Tibial nerve (tissue), 4 donors: ENCODE data around the gene CNKSR1.

ENCODE experiments used
- EP300 ChIP-seq, 2 donors: sonication (generic); formaldehyde crosslinking; IDR thresholded peaks; one replicate each; pipeline ENCODE4 v1.6.1; 2017; ENCODE audit warnings: antibody characterized with exemption in 2 of 2, mild to moderate bottlenecking in 1 of 2
- POLR2A ChIP-seq, 2 donors: fragments of 450-650 bp; IDR thresholded peaks; one replicate each; pipeline ENCODE4 v1.6.1; 2017; ENCODE audit warnings: antibody characterized with exemption in 2 of 2, mild to moderate bottlenecking in 2 of 2, moderate library complexity in 2 of 2
- TF ChIP-seq, protein P1 (sequence below), 5 experiments: fragments of 200-600 bp in 3 of 5; fragments of 450-650 bp in 2 of 5; sonication (generic) in 3 of 5; IDR thresholded peaks; one replicate each; pipeline ENCODE4 v1.5.1; 2016 to 2019; ENCODE audit warnings: antibody characterized with exemption in 5 of 5, mild to moderate bottlenecking in 3 of 5, moderate library complexity in 2 of 5

- TF ChIP-seq POLR2A (IDR thresholded peaks at IDR 0.05) = no peak
- no peak for TF ChIP-seq EP300 (IDR thresholded peaks at IDR 0.05)
- TF ChIP-seq, protein P1, sequence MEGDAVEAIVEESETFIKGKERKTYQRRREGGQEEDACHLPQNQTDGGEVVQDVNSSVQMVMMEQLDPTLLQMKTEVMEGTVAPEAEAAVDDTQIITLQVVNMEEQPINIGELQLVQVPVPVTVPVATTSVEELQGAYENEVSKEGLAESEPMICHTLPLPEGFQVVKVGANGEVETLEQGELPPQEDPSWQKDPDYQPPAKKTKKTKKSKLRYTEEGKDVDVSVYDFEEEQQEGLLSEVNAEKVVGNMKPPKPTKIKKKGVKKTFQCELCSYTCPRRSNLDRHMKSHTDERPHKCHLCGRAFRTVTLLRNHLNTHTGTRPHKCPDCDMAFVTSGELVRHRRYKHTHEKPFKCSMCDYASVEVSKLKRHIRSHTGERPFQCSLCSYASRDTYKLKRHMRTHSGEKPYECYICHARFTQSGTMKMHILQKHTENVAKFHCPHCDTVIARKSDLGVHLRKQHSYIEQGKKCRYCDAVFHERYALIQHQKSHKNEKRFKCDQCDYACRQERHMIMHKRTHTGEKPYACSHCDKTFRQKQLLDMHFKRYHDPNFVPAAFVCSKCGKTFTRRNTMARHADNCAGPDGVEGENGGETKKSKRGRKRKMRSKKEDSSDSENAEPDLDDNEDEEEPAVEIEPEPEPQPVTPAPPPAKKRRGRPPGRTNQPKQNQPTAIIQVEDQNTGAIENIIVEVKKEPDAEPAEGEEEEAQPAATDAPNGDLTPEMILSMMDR (IDR thresholded peaks at IDR 0.05) = no peak
These were observed 6.8 kb downstream of the CNKSR1 start for GRCh38 chr1:26184086-26184485.
